ENCODE results near the gene C1QBP.
"Not testable (repeated sequence)": the region's sequence is repeated elsewhere in the genome, so short reads cannot be mapped to it uniquely, and the experiment has no call there.

Gene C1QBP

GRCh38 chr17:5438716-5439445 lies at the start of gene C1QBP:
Gene C1QBP (minus strand): TSS chr17:5439155. CDS start chr17:5439073, 82 bp downstream.
- peak; percentile 77 for DNase-seq

- DNase-seq = no peak
Observed at GRCh38 chr17:5488752-5489151, 49.8 kb upstream of the C1QBP start.

- DNase-seq = peak; percentile 98
Observed at GRCh38 chr17:5486206-5487124, 47.5 kb upstream of the C1QBP start, which contains the start of gene MIS12. Gene MIS12 (plus strand): TSS chr17:5486566. CDS start chr17:5488863, 2,297 bp downstream.

- no peak for DNase-seq
Observed at GRCh38 chr17:5485270-5486205, 46.6 kb upstream of the C1QBP start, which contains the start of gene DERL2. Gene DERL2 (minus strand): TSS chr17:5486178. CDS start chr17:5486161, 17 bp downstream.

- DNase-seq = no peak
Observed at GRCh38 chr17:5481451-5481850, 42.5 kb upstream of the C1QBP start.

GRCh38 chr17:5480962-5481361 lies 42.0 kb upstream of the C1QBP start:
- DNase-seq = no peak

- DNase-seq = no peak
Observed at GRCh38 chr17:5478992-5479391, 40.0 kb upstream of the C1QBP start.

GRCh38 chr17:5473906-5474305 lies 35.0 kb upstream of the C1QBP start:
- no peak for DNase-seq

- DNase-seq = no peak
Observed at GRCh38 chr17:5472511-5472910, 33.6 kb upstream of the C1QBP start.

- no peak for DNase-seq
Observed at GRCh38 chr17:5468075-5468473, 29.1 kb upstream of the C1QBP start.

- no peak for DNase-seq
Observed at GRCh38 chr17:5467416-5467815, 28.5 kb upstream of the C1QBP start.

- DNase-seq = no peak
Observed at GRCh38 chr17:5466295-5466694, 27.3 kb upstream of the C1QBP start.

GRCh38 chr17:5464717-5465507 lies 26.0 kb upstream of the C1QBP start:
- DNase-seq = no peak

GRCh38 chr17:5446786-5447185 lies 7.8 kb upstream of the C1QBP start:
- no peak for DNase-seq

- no peak for DNase-seq
Observed at GRCh38 chr17:5444209-5444608, 5.3 kb upstream of the C1QBP start.

GRCh38 chr17:5443728-5444127 lies 4.8 kb upstream of the C1QBP start:
- DNase-seq = no peak

- no peak for DNase-seq
Observed at GRCh38 chr17:5439446-5439764, 450 bp upstream of the C1QBP start.

- no peak for DNase-seq
Observed at GRCh38 chr17:5437721-5438317, 1.1 kb downstream of the C1QBP start.

GRCh38 chr17:5435781-5436315 lies 3.1 kb downstream of the C1QBP start:
- not testable (repeated sequence) for DNase-seq

- DNase-seq = no peak
Observed at GRCh38 chr17:5434984-5435383, 4.0 kb downstream of the C1QBP start.

GRCh38 chr17:5431949-5432556 lies 6.9 kb downstream of the C1QBP start:
- no peak for DNase-seq
